Caco-2 (cell line): Measurements from ENCODE around the gene CRYGN. TPM values are rescaled to one million over a fixed set of nuclear protein-coding genes. Genes with fewer than 3 reads are reported as not detected.

Experiments used
- BruUV-seq: library from RNA; stranded (reverse); fragments of 400-500 nt; replicated peaks from 2 replicates; lab custom pipeline; 2021; lab: Mats Ljungman, UMichigan
- CTCF ChIA-PET: fragments of 300-600 bp; sonication (Branson Sonifier 250); formaldehyde crosslinking; loops from one replicate; lab custom pipeline; 2022; ENCODE audit warnings: antibody characterized with exemption; lab: Charles Lee
- POLR2A ChIA-PET: fragments of 300-600 bp; sonication (Branson Sonifier 250); formaldehyde crosslinking; loops from one replicate; lab custom pipeline; 2022; ENCODE audit warnings: antibody characterized with exemption; lab: Charles Lee
- DNase-seq, 2 experiments: peaks; one replicate each; pipeline versions ENCODE4 v3.0.0 to v3.0.0-alpha.2; 2020 to 2022
- H3K27me3 ChIP-seq: replicated peaks from 2 replicates; pipeline ENCODE4 v1.6.0; 2011; ENCODE audit warnings: low read length; ENCODE audit not compliant: control insufficient read depth, insufficient read depth
- H3K36me3 ChIP-seq: 2 replicates; pipeline ENCODE4 v1.5.1; 2011; ENCODE audit warnings: low read length; ENCODE audit not compliant: control insufficient read depth, insufficient read depth
- H3K4me1 ChIP-seq: fragments of 250-450 bp; sonication (Bioruptor Pico); 2 replicates; pipeline ENCODE4 v1.5.1; 2020; ENCODE audit warnings: mild to moderate bottlenecking
- H3K4me3 ChIP-seq: 2 replicates; pipeline ENCODE4 v1.5.1; 2011; ENCODE audit warnings: low read depth, mild to moderate bottlenecking, control low read depth, low read length
- H3K9me3 ChIP-seq: fragments of 250-450 bp; sonication (Bioruptor Pico); 2 replicates; pipeline ENCODE4 v1.5.1; 2020; ENCODE audit warnings: mild to moderate bottlenecking, moderate library complexity
- H3K27ac Mint-ChIP-seq: one replicate; pipeline ENCODE4 v1.8.0; 2022; ENCODE audit warnings: mixed read lengths; ENCODE audit not compliant: unreplicated experiment
- H3K27me3 Mint-ChIP-seq: one replicate; pipeline ENCODE4 v1.8.0; 2022; ENCODE audit warnings: mixed read lengths; ENCODE audit not compliant: insufficient read depth, unreplicated experiment
- H3K36me3 Mint-ChIP-seq: one replicate; pipeline ENCODE4 v1.8.0; 2022; ENCODE audit warnings: mild to moderate bottlenecking, mixed read lengths; ENCODE audit not compliant: insufficient read depth, unreplicated experiment
- H3K4me1 Mint-ChIP-seq: one replicate; pipeline ENCODE4 v1.8.0; 2022; ENCODE audit warnings: low read depth, mixed read lengths; ENCODE audit not compliant: unreplicated experiment
- H3K4me3 Mint-ChIP-seq: one replicate; pipeline ENCODE4 v1.8.0; 2022; ENCODE audit warnings: mild to moderate bottlenecking, moderate library complexity, mixed read lengths; ENCODE audit not compliant: unreplicated experiment
- H3K9me3 Mint-ChIP-seq: one replicate; pipeline ENCODE4 v1.8.0; 2022; ENCODE audit warnings: mixed read lengths; ENCODE audit not compliant: unreplicated experiment
- CTCF ChIP-seq, 2 experiments: fragments of 200-600 bp in 1 of 2; IDR thresholded peaks; 1 replicate in 1 of 2; 2 replicates in 1 of 2; pipeline versions ENCODE4 v1.5.1 to v1.8.0; 2011 to 2022; ENCODE audit warnings: antibody characterized with exemption in 1 of 2, control low read depth in 1 of 2, inconsistent platforms in 1 of 2, low read depth in 1 of 2, low read length in 1 of 2, mild to moderate bottlenecking in 1 of 2, moderate library complexity in 1 of 2; ENCODE audit not compliant: insufficient read depth in 1 of 2, severe bottlenecking in 1 of 2, unreplicated experiment in 1 of 2
- intact Hi-C: fragments of 100-400 bp; cut with micrococcal nuclease; formaldehyde crosslinking; loops from one replicate; pipeline ENCODE4 v1.10.0; 2022; ENCODE audit not compliant: unreplicated experiment
- total RNA-seq: library from RNA; stranded (reverse); gene quantifications from 2 replicates; pipeline ENCODE4 v1.2.3, GENCODE V29; 2022

CRYGN gene
- total RNA-seq, 1 experiment from 2014 or later: not detected

- DNase-seq: no peak
- H3K9me3 Mint-ChIP-seq: peaks cover 3% of the 10 kb centered on the region
- H3K27me3 ChIP-seq: no peaks in the 10 kb centered on the region
- POLR2A ChIA-PET: no interaction called here
- H3K36me3 ChIP-seq: peaks cover 6% of the 10 kb centered on the region
- H3K27me3 Mint-ChIP-seq: no peaks in the 10 kb centered on the region
- H3K36me3 Mint-ChIP-seq: peaks cover 96% of the 10 kb centered on the region
- H3K4me3 ChIP-seq: no peak overlapping the region
- intact Hi-C loops: loop anchor here (10.0 kb wide), 1 partner anchor 226 kb away; no protein-coding TSS in a partner anchor
- H3K4me1 Mint-ChIP-seq: no peaks in the 10 kb centered on the region
- no peaks in the 10 kb centered on the region for H3K9me3 ChIP-seq
- no peak overlapping the region for H3K4me3 Mint-ChIP-seq
- H3K4me1 ChIP-seq: no peaks in the 10 kb centered on the region
- TF ChIP-seq CTCF (IDR thresholded peaks at IDR 0.05; ENCODE audit: insufficient read depth in 1 of 2, low read depth in 1 of 2, low read length in 1 of 2, severe bottlenecking in 1 of 2, unreplicated experiment in 1 of 2): no peak
- H3K27ac Mint-ChIP-seq: no peak overlapping the region
- CTCF ChIA-PET: no interaction called here
- BruUV-seq: no TSS peak
These were observed 29.3 kb upstream of the CRYGN start for GRCh38 chr7:151469281-151469680.

GRCh38 chr7:151468217-151469018 lies 28.5 kb upstream of the CRYGN start:
- peak overlapping the region; percentile 30 for H3K27ac Mint-ChIP-seq
- no peaks in the 10 kb centered on the region for H3K4me1 Mint-ChIP-seq
- H3K9me3 ChIP-seq: peaks cover 1% of the 10 kb centered on the region
- DNase-seq: no peak
- no peaks in the 10 kb centered on the region for H3K27me3 Mint-ChIP-seq
- H3K4me1 ChIP-seq: no peaks in the 10 kb centered on the region
- ChIA-PET CTCF (no interaction called here), POLR2A (no interaction called here)
- no peak for TF ChIP-seq CTCF (IDR thresholded peaks at IDR 0.05; ENCODE audit: insufficient read depth in 1 of 2, low read depth in 1 of 2, low read length in 1 of 2, severe bottlenecking in 1 of 2, unreplicated experiment in 1 of 2)
- H3K4me3 Mint-ChIP-seq: no peak overlapping the region
- no peak overlapping the region for H3K4me3 ChIP-seq
- peaks cover 12% of the 10 kb centered on the region for H3K9me3 Mint-ChIP-seq
- no TSS peak for BruUV-seq
- intact Hi-C loops: loop anchor here (10.0 kb wide), 1 partner anchor 226 kb away; no protein-coding TSS in a partner anchor
- no peaks in the 10 kb centered on the region for H3K27me3 ChIP-seq
- H3K36me3 ChIP-seq: peaks cover 6% of the 10 kb centered on the region
- H3K36me3 Mint-ChIP-seq: peaks cover 96% of the 10 kb centered on the region

- no peak for TF ChIP-seq CTCF (IDR thresholded peaks at IDR 0.05; ENCODE audit: insufficient read depth in 1 of 2, low read depth in 1 of 2, low read length in 1 of 2, severe bottlenecking in 1 of 2, unreplicated experiment in 1 of 2)
- peaks cover 15% of the 10 kb centered on the region for H3K9me3 ChIP-seq
- Mint-ChIP-seq H3K4me1 (peaks cover 15% of the 10 kb centered on the region), H3K4me3 (no peak overlapping the region), H3K9me3 (peaks cover 23% of the 10 kb centered on the region), H3K27me3 (no peaks in the 10 kb centered on the region), H3K36me3 (peaks cover 90% of the 10 kb centered on the region), H3K27ac (no peak overlapping the region)
- H3K4me1 ChIP-seq: peaks cover 15% of the 10 kb centered on the region
- DNase-seq: no peak
- H3K27me3 ChIP-seq: no peaks in the 10 kb centered on the region
- intact Hi-C loops: loop anchor here (10.0 kb wide), 1 partner anchor 230 kb away; no protein-coding TSS in a partner anchor
- no peak overlapping the region for H3K4me3 ChIP-seq
- no TSS peak for BruUV-seq
- ChIA-PET CTCF (no interaction called here), POLR2A (no interaction called here)
- H3K36me3 ChIP-seq: peaks cover 6% of the 10 kb centered on the region
These were observed 25.2 kb upstream of the CRYGN start for GRCh38 chr7:151465169-151465568.
